IMR-90 (cell line): ENCODE data around the gene TMEM131. TPM values are rescaled to one million over a fixed set of nuclear protein-coding genes. Genes with fewer than 3 reads are reported as not detected.

Source experiments
- ATAC-seq: fragments of 200-7000 bp; cut with Tn5 transposase; 2 replicates; pipeline ENCODE4 v1.9.1; 2020; ENCODE audit warnings: low read depth, mild to moderate bottlenecking, moderate library complexity
- BruUV-seq: library from RNA; stranded (reverse); fragments of 400-500 nt; replicated peaks from 2 replicates; lab custom pipeline; 2021; lab: Mats Ljungman, UMichigan
- CTCF ChIA-PET: fragments of 300-600 bp; formaldehyde crosslinking; extraction: SDS; loops from one replicate; lab custom pipeline; 2021; ENCODE audit warnings: antibody characterized with exemption; lab: Yijun Ruan, JAX
- POLR2A ChIA-PET: fragments of 300-600 bp; sonication (Branson Sonifier 250); formaldehyde crosslinking; loops from one replicate; lab custom pipeline; 2022; ENCODE audit warnings: antibody characterized with exemption; ENCODE audit not compliant: unreplicated experiment; lab: Charles Lee
- DNase-seq: peaks from one replicate; pipeline ENCODE4 v3.0.0; 2013
- H2AFZ ChIP-seq: replicated peaks from 2 replicates; pipeline ENCODE3; 2013; ENCODE audit warnings: low read length, mild to moderate bottlenecking; ENCODE audit not compliant: poor library complexity
- H2AK5ac ChIP-seq: 2 replicates; pipeline ENCODE4 v1.6.1; 2013; ENCODE audit warnings: low read depth, low read length, inconsistent platforms
- H2AK9ac ChIP-seq: replicated peaks from 2 replicates; pipeline ENCODE3; 2013; ENCODE audit warnings: mild to moderate bottlenecking, low read depth, low read length, moderate library complexity; ENCODE audit not compliant: poor library complexity
- H2BK120ac ChIP-seq: 2 replicates; pipeline ENCODE4 v1.6.1; 2013; ENCODE audit warnings: low read depth, low read length, inconsistent platforms
- H2BK15ac ChIP-seq: 3 replicates; pipeline ENCODE4 v1.6.1; 2013; ENCODE audit warnings: low read depth, low read length, inconsistent platforms
- H2BK20ac ChIP-seq: 2 replicates; pipeline ENCODE4 v1.6.1; 2013; ENCODE audit warnings: low read depth, mild to moderate bottlenecking, inconsistent platforms, low read length, moderate library complexity
- H2BK5ac ChIP-seq: 2 replicates; pipeline ENCODE4 v1.6.1; 2013; ENCODE audit warnings: mild to moderate bottlenecking, low read depth, low read length, inconsistent platforms; ENCODE audit not compliant: poor library complexity, severe bottlenecking
- H3K14ac ChIP-seq: replicated peaks from 2 replicates; pipeline ENCODE4 v1.6.1; 2013; ENCODE audit warnings: low read depth, low read length, inconsistent platforms
- H3K18ac ChIP-seq: 2 replicates; pipeline ENCODE4 v1.6.1; 2013; ENCODE audit warnings: low read depth, low read length, control low read depth
- H3K23ac ChIP-seq: 2 replicates; pipeline ENCODE4 v1.6.1; 2013; ENCODE audit warnings: low read depth, low read length, inconsistent platforms
- H3K27ac ChIP-seq: 2 replicates; pipeline ENCODE4 v1.5.1; 2013; ENCODE audit warnings: mild to moderate bottlenecking, control low read depth, low read length; ENCODE audit not compliant: insufficient read depth
- H3K27me3 ChIP-seq: 2 replicates; pipeline ENCODE4 v1.6.1; 2013; ENCODE audit warnings: low read length; ENCODE audit not compliant: control insufficient read depth, insufficient read depth
- H3K36me3 ChIP-seq: 2 replicates; pipeline ENCODE4 v1.6.1; 2013; ENCODE audit warnings: low read length, mixed read lengths; ENCODE audit not compliant: control insufficient read depth, insufficient read depth
- H3K4ac ChIP-seq: 2 replicates; pipeline ENCODE4 v1.6.1; 2013; ENCODE audit warnings: low read depth, low read length, inconsistent platforms
- H3K4me1 ChIP-seq: 2 replicates; pipeline ENCODE4 v1.6.1; 2013; ENCODE audit warnings: low read length, mixed read lengths; ENCODE audit not compliant: control insufficient read depth, insufficient read depth
- H3K4me2 ChIP-seq: 2 replicates; pipeline ENCODE4 v1.6.1; 2013; ENCODE audit warnings: low read depth, mild to moderate bottlenecking, control low read depth, low read length, moderate library complexity
- H3K4me3 ChIP-seq: 2 replicates; pipeline ENCODE4 v1.5.1; 2013; ENCODE audit warnings: low read depth, mild to moderate bottlenecking, control low read depth, low read length, moderate library complexity; ENCODE audit not compliant: insufficient read depth
- H3K56ac ChIP-seq: 2 replicates; pipeline ENCODE4 v1.6.1; 2013; ENCODE audit warnings: low read length, inconsistent platforms; ENCODE audit not compliant: insufficient read depth; ENCODE audit errors: extremely low read depth
- H3K79me1 ChIP-seq, 2 experiments: 2 replicates each; pipeline ENCODE4 v1.6.1; 2013; ENCODE audit warnings: low read length in 2 of 2, inconsistent platforms in 1 of 2, low read depth in 1 of 2
- H3K9ac ChIP-seq: 2 replicates; pipeline ENCODE4 v1.6.1; 2013; ENCODE audit warnings: low read depth, low read length, control low read depth
- H3K9me1 ChIP-seq: 2 replicates; pipeline ENCODE4 v1.6.1; 2013; ENCODE audit warnings: low read length, inconsistent platforms; ENCODE audit not compliant: insufficient read depth
- H3K9me3 ChIP-seq: 2 replicates; pipeline ENCODE4 v1.6.1; 2013; ENCODE audit warnings: low read length; ENCODE audit not compliant: control insufficient read depth, insufficient read depth
- H4K20me1 ChIP-seq: 2 replicates; pipeline ENCODE4 v1.6.1; 2013; ENCODE audit warnings: low read length, inconsistent platforms; ENCODE audit not compliant: insufficient read depth
- H4K5ac ChIP-seq: 2 replicates; pipeline ENCODE4 v1.6.1; 2013; ENCODE audit warnings: mild to moderate bottlenecking, low read depth, low read length, control low read depth
- H4K8ac ChIP-seq, 2 experiments: 2 replicates each; pipeline ENCODE4 v1.6.1; 2013; ENCODE audit warnings: low read depth in 2 of 2, low read length in 2 of 2, control low read depth in 1 of 2, inconsistent platforms in 1 of 2
- H4K91ac ChIP-seq: 2 replicates; pipeline ENCODE4 v1.6.1; 2013; ENCODE audit warnings: low read depth, low read length, inconsistent platforms; ENCODE audit not compliant: insufficient read depth
- BHLHE40 ChIP-seq: fragments of 150-350 bp; IDR thresholded peaks from 2 replicates; pipeline ENCODE4 v1.6.1; 2016; ENCODE audit warnings: mild to moderate bottlenecking, low read depth, low read length
- CEBPB ChIP-seq: IDR thresholded peaks from 2 replicates; pipeline ENCODE4 v1.6.1; 2012; ENCODE audit warnings: low read depth, low read length, improper control_type of control experiment
- CTCF ChIP-seq: conservative IDR thresholded peaks from 2 replicates; pipeline ENCODE4 v1.5.1; 2012; ENCODE audit warnings: mild to moderate bottlenecking, low read depth, low read length, improper control_type of control experiment
- ELK1 ChIP-seq: fragments of 150-350 bp; IDR thresholded peaks from 2 replicates; pipeline ENCODE4 v1.6.1; 2016; ENCODE audit warnings: low read depth, mild to moderate bottlenecking, low read length, moderate library complexity, borderline replicate concordance
- FOS ChIP-seq: fragments of 150-350 bp; IDR thresholded peaks from 2 replicates; pipeline ENCODE4 v1.6.1; 2016; ENCODE audit warnings: low read depth, low read length
- MAZ ChIP-seq: IDR thresholded peaks from 2 replicates; pipeline ENCODE4 v1.6.1; 2012; ENCODE audit warnings: low read depth, mild to moderate bottlenecking, low read length, improper control_type of control experiment, moderate library complexity, borderline replicate concordance
- MXI1 ChIP-seq: IDR thresholded peaks from 2 replicates; pipeline ENCODE4 v1.6.1; 2012; ENCODE audit warnings: low read depth, mild to moderate bottlenecking, low read length, moderate library complexity, borderline replicate concordance
- POLR2A ChIP-seq: IDR thresholded peaks from 2 replicates; pipeline ENCODE4 v1.6.1; 2012; ENCODE audit warnings: mild to moderate bottlenecking, low read depth, low read length
- RCOR1 ChIP-seq: IDR thresholded peaks from 2 replicates; pipeline ENCODE4 v1.6.1; 2012; ENCODE audit warnings: mild to moderate bottlenecking, low read length, improper control_type of control experiment; ENCODE audit not compliant: insufficient replicate concordance
- RFX5 ChIP-seq: IDR thresholded peaks from 2 replicates; pipeline ENCODE4 v1.8.0; 2012; ENCODE audit warnings: low read depth, mild to moderate bottlenecking, low read length, moderate library complexity
- WGBS, 2 experiments: methylation state at CpG; one replicate each; pipeline versions ENCODE4 v1.1.5 to v1.1.7; 2013; ENCODE audit warnings: missing lambda C conversion rate in 2 of 2; ENCODE audit not compliant: insufficient read length in 1 of 2; ENCODE audit errors: extremely low coverage in 2 of 2; 5-methylcytosine and 5-hydroxymethylcytosine counted together
- dilution Hi-C: fragments of 300-500 bp; cut with HindIII; formaldehyde crosslinking; loops from one replicate; pipeline ENCODE4 v1.14.3; 2018; ENCODE audit warnings: low sequenced_read_pairs; ENCODE audit not compliant: unreplicated experiment
- in situ Hi-C: fragments of 300-500 bp; cut with MboI; formaldehyde crosslinking; loops from 3 replicates; pipeline ENCODE4 v1.14.3; 2019; ENCODE audit warnings: low sequenced_read_pairs, inconsistent platforms, mixed read lengths
- intact Hi-C: fragments of 100-400 bp; cut with micrococcal nuclease; formaldehyde crosslinking; loops from 2 replicates; pipeline ENCODE4 v1.10.0; 2022
- polyA plus RNA-seq, 3 experiments: library from polyadenylated mRNA; depleted of rRNA; stranded (reverse); fragments of >200 nt; gene quantifications; 2 replicates each; pipeline ENCODE4 v1.2.3, GENCODE V29; 2012; ENCODE audit warnings: low replicate concordance in 1 of 3
- total RNA-seq: library from RNA; depleted of rRNA; stranded (reverse); fragments of >200 nt; gene quantifications from 2 replicates; pipeline ENCODE4 v1.2.3, GENCODE V29; 2012

The TMEM131 gene
- total and polyA plus RNA-seq, 2 of the 4 experiments (the other 2 are of a cell fraction) = 13.3 to 14.0 TPM

GRCh38 chr2:98015671-98016070 is 19.9 kb upstream of the TMEM131 start:
- TF ChIP-seq MXI1 (no peak), POLR2A (no peak), CEBPB (no peak), CTCF (no peak), RCOR1 (no peak), RFX5 (no peak), BHLHE40 (no peak), FOS (no peak), MAZ (no peak), ELK1 (no peak)
- POLR2A ChIA-PET = no interaction called here
- Histone ChIP-seq H3K9ac (no peak overlapping the region), H3K4me1 (peaks cover 3% of the 10 kb centered on the region), H2AK9ac (no peak overlapping the region), H3K27me3 (no peaks in the 10 kb centered on the region), H3K4ac (no peak overlapping the region), H4K20me1 (no peaks in the 10 kb centered on the region), H4K8ac (no peak overlapping the region), H2BK15ac (no peak overlapping the region), H2AFZ (no peak overlapping the region), H3K4me2 (no peak overlapping the region), H3K9me3 (no peaks in the 10 kb centered on the region; the same call in 1 of the 2 replicates), H3K23ac (no peak overlapping the region), H2BK20ac (no peak overlapping the region), H2AK5ac (no peak overlapping the region), H4K5ac (no peak overlapping the region), H3K14ac (no peak overlapping the region), H3K4me3 (no peak overlapping the region), H4K91ac (no peak overlapping the region), H3K27ac (no peak overlapping the region), H2BK5ac (no peak overlapping the region), H3K79me1 (no peaks in the 10 kb centered on the region), H2BK120ac (no peak overlapping the region), H3K36me3 (no peaks in the 10 kb centered on the region), H3K9me1 (peaks cover 5% of the 10 kb centered on the region; the same call in 1 of the 2 replicates), H3K56ac (no peak overlapping the region), H3K18ac (no peak overlapping the region)
- no TSS peak for BruUV-seq
- no CpG with 5 or more reads among the region's 1 CpG for WGBS, 2 experiments
- in situ Hi-C loops = no loop called here
- CTCF ChIA-PET = no interaction called here
- ATAC-seq = no peak
- no peak for DNase-seq
- intact Hi-C loops = loop anchor here (10.0 kb wide), 1 partner anchor 1029 kb away; no protein-coding TSS in a partner anchor
- dilution Hi-C loops = no loop called here
